Measurements from ENCODE around the gene CDH20.

Gene CDH20

DNA sequence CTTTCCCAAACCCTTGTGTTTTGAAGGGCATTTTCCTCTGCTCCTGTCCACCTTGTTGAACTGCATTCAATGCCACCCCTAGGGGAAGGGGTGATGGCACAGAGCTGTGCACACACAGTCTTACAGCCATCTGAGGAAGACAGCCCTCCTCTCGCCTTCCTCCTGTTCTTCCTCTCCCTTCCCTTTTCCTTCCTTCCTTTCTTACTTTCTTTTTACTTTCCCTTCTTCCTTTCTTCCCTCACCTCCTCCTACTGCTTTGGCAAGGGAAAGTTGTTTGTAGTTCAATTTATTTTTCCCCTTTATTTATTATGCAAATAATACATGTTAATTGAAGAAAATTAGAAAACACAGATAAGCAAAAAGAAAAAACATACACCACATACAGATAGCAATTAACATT lies 99.4 kb downstream of the CDH20 start:
- no peak for DNase-seq

DNA sequence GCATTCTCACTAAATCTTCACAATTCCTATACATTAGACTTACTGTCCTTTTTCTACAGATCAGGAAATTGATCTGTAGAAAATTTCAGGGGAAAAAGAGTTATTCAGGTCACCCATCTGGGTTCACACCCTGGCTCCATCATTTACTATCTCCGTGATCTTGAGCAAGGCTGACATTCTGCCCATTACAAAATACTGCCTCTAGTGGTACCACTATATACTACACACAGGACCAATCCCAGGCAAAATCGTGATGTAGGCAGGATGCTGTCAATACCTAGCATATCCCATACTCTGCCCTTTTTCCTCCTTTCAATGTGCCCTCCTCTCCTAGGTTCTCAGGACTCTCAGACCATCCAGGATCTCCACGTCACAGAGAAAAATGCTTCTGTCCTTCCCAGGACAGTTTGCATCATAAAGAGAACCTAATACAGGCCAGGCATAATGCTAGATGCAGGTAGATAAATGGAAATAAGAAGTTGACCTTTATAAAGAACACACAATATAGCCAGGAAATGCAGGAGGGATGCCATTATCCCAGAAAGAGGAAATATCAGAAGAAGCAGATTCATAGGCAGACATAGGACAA lies 101.9 kb downstream of the CDH20 start:
- no peak for DNase-seq

DNA sequence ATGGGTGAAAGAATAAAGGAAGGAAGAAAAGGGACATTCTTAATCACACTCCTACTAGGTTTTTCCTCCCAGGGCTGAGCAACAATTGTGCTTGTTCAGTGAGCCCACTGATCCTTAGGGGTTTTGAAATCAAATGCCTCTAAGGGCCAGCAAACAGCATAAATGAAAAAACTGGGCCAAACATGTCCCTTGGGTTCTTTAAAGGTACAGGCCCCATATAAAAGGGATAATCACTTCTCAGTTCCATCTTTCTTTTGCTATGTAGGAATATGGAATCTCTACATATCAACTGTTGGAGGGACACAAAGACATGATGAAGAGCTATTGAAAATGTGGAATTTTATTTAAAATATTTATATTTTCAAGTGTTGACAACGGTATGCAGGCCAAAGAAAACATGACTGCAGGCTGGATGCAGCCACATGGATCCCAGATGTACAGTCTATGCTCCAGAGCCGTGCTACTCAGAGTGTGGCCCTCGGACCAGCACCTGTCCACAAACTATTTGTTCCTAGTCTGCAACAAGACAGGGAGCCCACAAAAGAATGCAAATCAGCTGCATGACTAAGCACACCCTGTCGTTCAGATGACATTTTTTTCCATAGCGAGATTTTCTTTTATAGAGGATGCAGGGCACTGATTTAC lies 110.0 kb downstream of the CDH20 start:
- DNase-seq, result no peak

DNA sequence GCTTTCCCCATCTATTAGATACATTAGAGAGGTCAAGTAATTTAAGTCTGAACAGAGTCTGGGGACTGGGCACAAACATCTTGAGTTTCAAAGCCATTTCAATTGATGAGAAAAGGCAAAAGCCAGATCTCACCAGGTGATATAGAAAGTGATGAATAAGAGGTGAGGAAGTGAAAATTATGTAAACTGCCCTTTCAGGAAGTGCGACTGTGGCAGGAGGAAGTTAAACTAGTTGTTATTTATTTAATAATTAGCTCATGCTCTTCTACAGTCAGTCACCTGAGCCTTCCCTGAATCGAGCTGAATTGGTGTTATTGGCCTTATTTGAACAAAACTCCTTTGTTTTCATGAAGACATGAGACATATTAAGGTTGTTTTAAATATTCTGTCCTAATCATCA lies 115.1 kb downstream of the CDH20 start:
- DNase-seq, result no peak

DNA sequence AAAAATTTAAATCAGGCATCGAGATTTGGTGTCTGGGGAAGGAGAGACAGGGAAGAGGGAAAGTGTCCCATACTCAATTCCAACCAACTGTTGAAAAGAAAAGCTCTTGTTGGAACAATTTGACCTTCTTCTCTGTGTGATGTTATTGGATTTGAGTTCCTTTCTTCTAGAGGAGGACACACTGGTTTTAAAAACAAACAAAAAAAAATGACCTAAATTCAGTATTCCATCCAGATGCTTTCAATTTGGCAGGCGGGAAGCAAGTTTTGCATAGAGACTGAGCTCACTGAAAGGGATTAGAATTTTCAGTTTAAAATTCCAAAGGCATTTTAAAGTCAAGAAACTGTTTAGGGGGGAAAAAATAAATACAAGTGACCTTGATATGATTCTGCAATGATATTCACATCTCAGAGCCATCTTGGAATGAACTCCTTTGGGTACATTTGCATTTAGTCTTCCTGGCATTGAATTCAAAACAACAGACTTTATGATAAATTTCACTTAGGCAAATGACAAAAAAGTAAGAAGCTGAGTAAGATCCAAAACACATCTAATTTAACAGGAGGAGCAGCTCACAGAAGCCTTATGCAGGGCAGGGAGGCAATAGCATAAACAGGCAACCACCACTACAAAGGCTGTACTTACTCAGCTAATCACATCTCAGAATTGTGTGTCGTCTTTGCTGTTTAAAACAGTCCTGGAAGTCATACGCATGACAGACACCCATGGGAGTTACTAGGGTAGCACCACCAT lies 126.8 kb downstream of the CDH20 start:
- no peak for DNase-seq

DNA sequence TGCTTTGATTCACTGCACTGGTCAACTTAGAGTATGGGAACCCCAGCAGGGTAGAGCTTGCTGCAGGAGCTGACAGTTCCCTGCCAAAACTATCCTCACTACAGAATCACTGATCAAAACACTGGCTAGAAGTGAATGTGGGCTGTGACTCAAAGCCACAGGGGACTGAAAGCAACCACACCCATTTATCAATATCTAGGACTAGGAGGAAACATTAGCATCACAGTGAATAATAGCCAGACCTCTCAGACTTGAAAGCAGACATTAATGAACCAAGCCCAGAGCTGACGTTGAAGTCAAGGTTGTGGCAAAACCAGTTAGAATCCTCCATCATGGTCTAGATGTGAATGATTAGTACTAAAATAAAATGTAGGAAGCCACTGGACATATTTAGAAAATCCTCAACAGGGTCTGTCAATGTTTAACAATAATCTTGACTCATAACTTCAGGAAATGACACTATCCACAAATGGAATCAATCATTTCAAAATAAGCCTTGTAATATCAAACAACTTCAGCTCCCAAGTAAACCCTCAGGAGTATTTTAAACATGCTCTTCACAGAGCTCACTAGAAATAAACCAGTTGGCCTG lies 131.4 kb downstream of the CDH20 start:
- DNase-seq, result no peak

DNA sequence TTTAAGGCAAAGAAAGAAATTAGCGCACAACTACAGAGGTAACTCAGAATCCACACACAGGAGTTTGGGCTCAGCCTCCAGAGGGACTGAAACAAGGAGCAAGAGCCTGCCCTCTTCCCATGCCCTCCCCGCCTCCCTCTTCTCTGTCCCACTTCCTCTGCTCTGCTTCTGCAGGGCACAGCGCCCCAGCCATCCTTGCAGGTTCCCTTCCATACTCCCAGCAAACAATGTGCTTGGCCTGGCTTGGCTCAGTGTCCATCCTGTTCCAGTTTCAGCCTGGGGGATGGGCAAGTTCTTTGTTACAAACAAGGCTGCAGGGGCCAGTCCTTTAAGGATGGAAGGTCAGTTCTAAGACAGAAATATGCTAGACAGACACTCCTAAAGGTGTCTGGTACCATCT lies 133.5 kb downstream of the CDH20 start:
- no peak for DNase-seq

DNA sequence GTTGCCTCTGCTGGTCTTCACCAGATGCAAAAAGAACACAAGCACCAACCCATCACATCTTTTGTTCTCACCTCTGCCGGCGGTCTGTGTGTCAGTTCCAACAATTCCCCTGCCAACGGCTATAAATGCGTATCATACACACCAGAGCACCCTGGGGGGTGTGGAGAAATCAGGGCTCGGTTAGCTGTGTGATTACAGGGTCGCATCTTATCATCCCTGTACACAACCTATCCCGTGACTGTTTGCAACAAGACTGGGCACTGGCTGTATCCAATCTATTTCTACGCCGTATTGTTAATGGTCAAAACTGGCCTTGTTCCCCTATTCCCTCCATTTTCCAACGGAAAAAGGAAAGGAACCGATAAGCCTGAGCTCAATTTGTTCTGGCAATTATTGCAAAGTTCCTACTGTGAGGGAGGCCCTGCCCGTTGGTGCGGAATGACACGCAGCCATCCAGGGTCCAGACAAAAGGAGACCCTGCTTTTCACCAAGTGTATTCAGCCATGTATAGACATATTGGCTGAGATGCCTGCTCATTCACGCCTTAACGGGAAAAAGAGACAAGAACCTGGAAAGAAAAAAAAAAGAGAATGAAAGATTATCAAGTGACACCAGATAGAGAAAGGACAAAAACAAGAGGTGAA lies 136.9 kb downstream of the CDH20 start:
- DNase-seq, result no peak

DNA sequence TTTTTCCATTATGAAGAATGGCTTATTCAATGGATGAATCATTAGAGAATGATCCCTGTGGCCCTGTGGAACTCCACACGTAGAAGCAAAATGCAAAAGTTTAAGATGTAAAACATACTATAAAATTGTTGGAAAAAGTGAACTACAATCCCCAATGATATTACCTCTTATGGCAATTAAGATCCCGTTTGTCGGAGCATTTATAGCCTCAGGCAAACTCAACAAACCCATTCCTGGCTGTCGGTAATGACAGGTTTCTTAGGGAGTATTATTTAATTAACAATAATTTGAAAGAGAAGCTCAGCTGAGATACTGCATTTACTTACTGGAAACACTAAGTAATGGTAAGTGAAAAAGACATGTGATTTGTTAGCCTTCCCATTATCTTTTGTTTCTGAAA lies 138.3 kb downstream of the CDH20 start:
- DNase-seq, result no peak

DNA sequence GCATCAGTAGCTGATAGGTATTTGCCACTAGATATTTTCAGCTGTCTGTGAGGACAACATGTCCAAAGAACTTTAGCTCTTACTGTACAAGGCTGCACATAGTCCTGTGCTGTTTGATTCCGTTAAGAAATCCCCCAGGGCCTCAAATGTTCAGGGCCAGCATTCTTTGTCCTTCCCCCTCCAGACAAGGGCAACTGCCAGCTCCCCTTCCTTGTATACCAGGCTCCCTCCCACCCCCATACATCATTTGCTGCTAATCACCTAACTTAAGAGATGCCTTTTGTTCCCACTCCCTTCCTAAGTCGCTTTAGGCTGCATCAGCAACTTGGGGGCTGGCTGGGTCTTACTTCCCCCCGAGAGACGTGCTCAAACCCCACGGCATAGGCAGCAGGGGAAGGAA lies 138.7 kb downstream of the CDH20 start:
- DNase-seq, result no peak

DNA sequence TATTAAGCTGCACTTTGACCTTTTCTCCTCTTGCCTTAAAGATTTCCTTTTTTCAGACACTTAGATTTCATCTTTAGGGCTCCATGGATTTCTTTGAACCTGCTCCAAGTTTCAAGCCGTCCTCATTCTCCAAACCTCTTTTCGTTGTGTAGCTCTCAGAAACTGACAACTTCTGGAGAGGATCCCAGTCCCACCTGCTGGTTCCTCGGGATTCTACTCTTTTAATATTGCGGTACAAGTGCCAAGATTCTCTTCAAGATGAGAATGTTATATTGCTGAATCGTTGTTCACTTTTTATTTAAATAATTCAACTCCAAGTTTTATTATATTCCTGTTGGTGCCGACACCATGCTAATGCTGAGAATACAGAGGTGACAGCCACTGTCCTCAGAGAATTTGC lies 141.1 kb downstream of the CDH20 start:
- no peak for DNase-seq

DNA sequence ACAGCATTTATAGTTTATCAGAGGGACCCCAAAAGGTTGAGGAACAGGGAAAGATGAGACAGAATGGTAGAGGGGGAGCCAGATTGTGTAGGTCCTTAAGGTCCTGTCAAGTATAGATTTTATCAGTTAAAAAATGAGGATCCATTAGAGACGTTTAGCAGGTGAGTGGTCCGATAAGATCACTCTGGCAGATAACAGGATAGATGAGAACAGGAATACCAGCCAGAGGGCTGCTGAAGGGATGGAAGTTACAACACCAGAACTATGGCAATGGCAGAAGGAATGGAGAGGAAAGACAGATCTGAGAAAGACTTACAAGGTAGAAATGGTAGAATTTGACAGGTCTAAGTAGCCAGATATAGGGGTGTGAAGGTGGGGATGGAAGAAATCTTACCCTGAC lies 141.7 kb downstream of the CDH20 start:
- DNase-seq, result no peak

DNA sequence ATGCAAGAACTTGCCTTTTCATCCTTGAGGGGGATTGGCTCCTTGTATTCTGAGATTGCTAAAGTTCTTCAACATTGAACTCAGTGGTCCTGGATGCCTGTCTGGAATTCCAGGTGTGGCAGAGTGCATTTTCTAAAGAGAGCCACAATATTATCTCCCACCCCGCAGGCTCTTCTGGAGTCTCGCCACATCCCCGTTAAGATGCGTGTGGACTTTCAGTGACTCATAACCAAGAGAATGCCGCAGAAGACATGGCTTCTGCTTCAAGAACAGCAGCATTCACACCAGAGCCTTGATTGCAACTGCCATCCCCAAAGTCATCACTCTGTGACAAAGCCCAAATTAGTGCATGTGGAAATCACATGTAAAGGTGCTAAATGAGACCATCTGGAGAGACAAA lies 142.7 kb downstream of the CDH20 start:
- DNase-seq, result no peak

DNA sequence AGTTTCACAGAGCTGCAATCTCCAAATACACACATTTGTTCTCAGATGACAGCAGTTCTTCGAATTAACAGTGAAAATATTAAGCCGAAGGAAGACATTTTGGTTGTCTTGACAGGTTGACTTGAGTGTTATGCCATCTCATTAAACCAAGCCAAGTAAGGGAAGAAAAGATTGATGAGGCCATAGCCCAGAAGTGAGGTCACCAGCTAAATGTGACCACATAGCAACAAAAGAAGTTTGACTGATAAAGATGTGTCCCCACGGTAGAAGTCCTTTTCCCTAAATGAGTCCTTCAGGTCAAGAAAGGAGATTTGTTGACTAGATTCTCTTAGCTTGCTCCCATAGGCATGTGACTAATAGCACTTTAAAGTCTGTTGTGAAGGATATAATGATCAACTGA lies 156.1 kb downstream of the CDH20 start:
- DNase-seq, result no peak

DNA sequence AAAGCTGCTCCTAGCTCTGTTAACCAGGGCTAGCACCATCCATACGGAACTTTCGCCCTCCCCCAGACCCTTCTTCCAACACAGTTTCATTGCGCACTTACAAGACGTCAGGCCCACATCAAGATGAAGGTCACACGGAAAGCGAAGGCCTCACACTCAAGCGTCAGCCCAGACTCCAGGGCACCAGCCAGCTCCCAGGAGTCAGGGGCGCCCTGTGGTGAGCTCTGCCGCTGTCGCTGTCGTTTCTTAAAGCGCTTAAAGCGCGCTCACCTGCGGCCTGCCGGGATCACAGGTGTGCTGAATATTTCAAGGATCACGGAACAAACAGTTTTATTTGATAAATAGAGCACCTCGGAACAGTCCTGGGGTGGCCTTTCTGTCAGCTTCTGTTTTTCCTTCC lies 163.1 kb downstream of the CDH20 start:
- no peak for DNase-seq

DNA sequence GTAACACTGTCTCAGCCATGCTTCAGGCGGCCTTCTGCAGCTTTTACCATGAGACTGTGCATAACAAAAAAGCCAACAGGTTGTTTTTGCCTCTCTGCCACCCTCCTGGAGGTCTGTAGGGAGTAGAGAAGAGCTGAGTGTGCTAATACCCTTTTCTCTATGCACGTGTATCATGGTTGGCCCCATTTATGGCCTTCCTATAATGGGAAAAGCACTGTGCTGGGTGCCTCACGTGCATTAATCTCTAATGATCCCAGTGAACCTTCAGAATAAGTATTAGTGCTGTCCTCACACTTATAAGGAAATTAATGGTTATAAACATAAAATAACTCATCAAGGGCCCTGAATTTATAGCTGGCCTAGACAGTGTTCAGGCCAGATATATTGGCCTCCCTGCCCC lies 164.2 kb downstream of the CDH20 start:
- DNase-seq, result no peak

DNA sequence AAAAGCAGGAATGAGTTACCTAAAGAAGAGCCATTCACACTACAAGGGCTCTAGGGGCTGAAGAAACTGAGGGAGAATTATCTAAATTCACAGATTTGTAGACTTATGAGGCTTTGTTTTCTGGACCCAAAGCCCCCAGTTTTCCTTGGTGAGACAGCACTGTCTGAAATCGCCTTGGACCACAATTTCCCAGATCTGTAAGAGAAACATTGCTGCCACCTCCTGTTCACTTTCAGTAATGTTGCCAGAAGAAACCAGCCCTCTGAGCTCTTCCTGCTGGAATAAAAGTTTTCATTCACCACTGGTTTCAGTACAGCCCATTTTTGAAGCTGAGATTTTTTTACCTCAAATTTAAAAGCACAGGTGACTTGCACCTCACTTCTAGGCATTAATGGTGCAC lies 169.2 kb downstream of the CDH20 start:
- DNase-seq, result no peak

DNA sequence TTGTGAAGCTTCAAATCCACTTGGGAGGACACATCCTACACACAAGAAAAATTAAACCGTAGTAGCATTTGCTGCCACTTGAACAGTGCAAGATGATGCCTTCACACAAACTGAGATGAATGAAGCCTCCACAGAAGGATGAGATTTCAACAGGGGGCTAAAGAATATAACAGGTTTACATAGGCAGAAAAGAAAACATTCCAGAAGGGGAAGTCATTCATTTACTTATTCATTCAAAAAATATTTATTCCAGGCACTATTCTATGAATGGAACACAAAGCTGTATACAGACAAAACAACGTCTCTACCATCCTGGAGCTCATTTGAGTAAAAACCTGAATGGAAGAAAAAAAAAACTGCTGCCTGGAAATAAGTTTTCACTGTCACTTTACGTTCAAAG lies 170.5 kb downstream of the CDH20 start:
- DNase-seq, result no peak

DNA sequence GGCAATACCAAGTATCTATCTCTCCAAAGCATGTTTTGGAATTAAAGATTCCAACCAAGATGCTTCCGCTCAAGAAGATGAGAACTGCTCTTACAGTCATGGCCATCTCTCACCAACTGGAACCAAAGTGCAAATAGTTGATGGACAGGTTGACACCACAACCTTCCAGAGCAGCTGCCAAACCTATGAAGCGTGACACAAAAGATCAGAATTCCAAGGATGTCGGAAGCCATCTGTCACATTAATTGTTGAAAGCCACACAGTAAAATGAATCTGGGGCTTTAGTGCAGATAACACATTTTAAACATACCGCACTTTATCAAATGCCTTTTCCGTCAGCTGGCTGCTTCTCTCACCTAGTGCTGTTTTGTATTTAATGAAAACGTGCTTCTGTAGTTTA lies 195.7 kb downstream of the CDH20 start:
- no peak for DNase-seq

DNA sequence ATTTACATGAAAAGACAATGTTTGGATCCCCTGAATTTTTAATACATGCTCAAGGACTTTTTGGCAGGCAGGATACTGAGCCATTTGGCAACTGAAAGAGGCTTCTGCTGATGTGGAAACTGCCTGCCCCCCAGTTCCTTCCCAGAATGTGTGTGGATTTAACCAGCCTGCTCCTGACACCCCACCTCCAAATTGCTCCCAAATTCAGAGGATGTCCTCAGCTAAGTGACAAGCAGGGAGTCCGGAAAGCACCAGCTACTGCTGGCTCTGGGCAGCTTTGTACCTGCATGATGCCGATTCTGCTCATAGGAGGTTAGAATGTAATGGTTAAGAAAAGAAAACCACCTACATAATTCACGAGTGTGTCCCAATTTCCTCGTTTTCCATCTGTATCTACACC lies 197.5 kb downstream of the CDH20 start:
- no peak for DNase-seq

DNA sequence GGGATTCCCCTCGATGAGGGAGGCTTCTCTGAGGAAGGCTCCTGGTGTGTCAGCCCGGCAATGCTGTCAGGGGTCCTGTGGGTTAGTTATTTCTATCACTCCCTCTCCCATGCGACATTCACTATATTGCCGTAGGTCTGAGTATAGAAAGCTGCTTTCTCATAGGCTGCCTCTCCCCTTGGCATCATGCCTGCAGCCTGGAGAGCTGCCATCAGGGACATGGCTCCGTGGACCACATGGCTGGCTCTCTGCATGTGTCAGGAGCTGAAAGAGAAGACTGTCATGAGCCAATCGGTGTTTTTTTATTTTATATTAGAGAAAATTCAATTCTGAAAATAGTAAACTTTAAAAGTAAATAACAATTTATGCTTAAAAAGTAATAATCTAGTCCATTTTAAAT lies 198.0 kb downstream of the CDH20 start:
- no peak for DNase-seq

DNA sequence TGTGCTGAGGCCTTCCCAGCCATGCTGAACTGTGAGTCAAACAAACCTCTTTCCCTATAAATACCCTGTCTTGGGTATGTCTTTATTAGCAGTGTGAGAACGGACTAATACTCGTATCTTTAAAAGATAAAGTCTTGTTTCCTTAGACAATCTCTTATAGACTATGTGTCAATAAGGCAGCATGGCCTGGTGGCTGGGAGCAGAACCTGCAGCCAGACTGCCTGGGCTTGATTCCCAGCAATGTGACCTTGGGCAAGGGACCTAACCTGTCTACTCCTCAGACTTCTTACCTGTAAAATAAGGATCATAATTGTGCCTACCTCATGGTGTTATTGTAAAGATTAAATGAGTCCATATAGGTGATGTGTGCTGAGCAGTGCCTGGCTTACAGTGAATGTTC lies 198.7 kb downstream of the CDH20 start:
- no peak for DNase-seq

DNA sequence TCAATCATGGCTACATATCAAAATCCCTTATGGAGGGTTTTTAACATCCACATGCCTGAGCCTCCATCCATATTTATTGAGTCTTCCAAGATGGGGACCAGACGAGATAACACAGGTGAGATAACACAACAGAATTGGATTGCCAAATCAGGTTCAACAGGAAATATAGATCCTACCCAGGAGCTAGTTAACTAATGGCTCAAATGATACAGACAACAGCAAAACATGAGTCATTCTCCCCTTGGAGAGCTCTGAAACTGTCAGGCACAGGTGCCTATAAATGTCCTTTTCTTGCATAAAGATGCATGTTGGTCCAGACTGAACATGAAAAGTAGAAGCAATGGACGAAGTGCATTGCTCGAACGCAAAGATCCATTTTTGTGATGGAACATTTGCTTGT lies 202.2 kb downstream of the CDH20 start:
- DNase-seq, result no peak

DNA sequence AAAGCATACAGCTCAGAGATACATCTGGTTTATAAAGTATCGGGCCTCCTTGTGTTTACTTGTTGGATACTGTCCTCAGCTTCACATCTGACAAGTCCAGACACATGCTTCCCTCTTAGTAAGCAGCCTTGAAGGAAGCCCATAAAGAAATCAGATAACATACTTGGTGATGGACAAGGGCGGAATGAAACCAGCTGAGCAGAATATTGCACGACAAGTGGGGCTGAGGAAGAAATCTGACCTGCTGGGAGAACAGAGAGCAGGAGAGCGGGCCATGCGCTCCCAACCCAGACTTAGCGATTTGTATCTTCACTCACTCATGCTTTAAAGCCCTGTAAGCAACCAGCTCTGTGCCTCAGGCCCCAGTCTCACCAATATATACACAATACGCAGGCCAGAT lies 208.4 kb downstream of the CDH20 start:
- no peak for DNase-seq
